A673 (cell line): Measurements from ENCODE around the gene PTK6.

ENCODE experiments used
- EZH2 ChIP-seq: fragments of 200-600 bp; sonication (generic); IDR thresholded peaks from 2 replicates; pipeline ENCODE4 v1.6.1; 2017; ENCODE audit warnings: borderline replicate concordance, low read depth, mild to moderate bottlenecking, mixed read lengths, antibody characterized with exemption, low read length; ENCODE audit not compliant: poor library complexity, severe bottlenecking
- TF ChIP-seq, protein P1 (sequence below): fragments of 300-800, 200-600 bp; sonication (generic); conservative IDR thresholded peaks from 2 replicates; pipeline ENCODE4 v1.5.1; 2017; ENCODE audit warnings: low read depth, mild to moderate bottlenecking, antibody characterized with exemption, low read length, moderate library complexity, mixed read lengths

- TF ChIP-seq, protein P1, sequence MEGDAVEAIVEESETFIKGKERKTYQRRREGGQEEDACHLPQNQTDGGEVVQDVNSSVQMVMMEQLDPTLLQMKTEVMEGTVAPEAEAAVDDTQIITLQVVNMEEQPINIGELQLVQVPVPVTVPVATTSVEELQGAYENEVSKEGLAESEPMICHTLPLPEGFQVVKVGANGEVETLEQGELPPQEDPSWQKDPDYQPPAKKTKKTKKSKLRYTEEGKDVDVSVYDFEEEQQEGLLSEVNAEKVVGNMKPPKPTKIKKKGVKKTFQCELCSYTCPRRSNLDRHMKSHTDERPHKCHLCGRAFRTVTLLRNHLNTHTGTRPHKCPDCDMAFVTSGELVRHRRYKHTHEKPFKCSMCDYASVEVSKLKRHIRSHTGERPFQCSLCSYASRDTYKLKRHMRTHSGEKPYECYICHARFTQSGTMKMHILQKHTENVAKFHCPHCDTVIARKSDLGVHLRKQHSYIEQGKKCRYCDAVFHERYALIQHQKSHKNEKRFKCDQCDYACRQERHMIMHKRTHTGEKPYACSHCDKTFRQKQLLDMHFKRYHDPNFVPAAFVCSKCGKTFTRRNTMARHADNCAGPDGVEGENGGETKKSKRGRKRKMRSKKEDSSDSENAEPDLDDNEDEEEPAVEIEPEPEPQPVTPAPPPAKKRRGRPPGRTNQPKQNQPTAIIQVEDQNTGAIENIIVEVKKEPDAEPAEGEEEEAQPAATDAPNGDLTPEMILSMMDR = no peak
- TF ChIP-seq EZH2 = no peak
Measured at GRCh38 chr20:63494084-63494419, 43.1 kb downstream of the PTK6 start.
